ENCODE measurements around the gene SLC25A18.

SLC25A18 gene

DNA sequence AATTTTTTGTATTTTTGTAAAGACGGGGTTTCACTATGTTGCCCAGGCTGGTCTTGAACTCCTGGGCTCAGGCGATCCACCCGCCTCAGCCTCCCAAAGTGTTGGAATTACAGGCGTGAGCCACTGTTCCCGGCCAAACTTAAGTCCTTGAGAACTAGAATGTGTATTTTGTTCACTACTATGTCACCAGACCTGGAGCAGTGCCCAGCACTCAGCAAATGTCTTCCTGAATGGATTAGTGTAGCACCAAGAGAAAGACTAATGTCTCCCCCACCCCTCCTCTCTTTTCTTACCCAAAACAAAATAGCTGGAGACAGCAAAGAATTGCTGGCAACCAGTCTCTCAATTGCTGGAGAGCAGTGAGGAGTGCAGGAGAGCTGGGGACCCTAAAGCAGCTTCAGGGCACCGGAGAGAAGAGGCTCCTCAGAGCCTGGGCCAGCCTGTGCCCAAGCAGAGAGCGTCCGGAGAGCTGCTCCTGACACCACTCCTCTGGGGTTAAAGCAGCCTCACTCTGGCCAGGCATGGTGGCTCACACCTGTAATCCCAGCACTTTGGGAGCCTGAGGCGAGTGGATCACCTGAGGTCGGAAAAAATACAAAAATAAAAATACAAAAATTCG, 14.9 kb downstream of the SLC25A18 start:
- in situ Hi-C loops (cut with MboI; ENCODE audit: low sequenced_read_pairs, unreplicated experiment): no loop called here
- no peak for DNase-seq (ENCODE audit: low spot score)
- TF ChIP-seq, protein P1, sequence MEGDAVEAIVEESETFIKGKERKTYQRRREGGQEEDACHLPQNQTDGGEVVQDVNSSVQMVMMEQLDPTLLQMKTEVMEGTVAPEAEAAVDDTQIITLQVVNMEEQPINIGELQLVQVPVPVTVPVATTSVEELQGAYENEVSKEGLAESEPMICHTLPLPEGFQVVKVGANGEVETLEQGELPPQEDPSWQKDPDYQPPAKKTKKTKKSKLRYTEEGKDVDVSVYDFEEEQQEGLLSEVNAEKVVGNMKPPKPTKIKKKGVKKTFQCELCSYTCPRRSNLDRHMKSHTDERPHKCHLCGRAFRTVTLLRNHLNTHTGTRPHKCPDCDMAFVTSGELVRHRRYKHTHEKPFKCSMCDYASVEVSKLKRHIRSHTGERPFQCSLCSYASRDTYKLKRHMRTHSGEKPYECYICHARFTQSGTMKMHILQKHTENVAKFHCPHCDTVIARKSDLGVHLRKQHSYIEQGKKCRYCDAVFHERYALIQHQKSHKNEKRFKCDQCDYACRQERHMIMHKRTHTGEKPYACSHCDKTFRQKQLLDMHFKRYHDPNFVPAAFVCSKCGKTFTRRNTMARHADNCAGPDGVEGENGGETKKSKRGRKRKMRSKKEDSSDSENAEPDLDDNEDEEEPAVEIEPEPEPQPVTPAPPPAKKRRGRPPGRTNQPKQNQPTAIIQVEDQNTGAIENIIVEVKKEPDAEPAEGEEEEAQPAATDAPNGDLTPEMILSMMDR (IDR thresholded peaks at IDR 0.05; ENCODE audit: borderline replicate concordance, control extremely low read depth, extremely low read depth, insufficient read depth, missing control alignments): no peak

DNA sequence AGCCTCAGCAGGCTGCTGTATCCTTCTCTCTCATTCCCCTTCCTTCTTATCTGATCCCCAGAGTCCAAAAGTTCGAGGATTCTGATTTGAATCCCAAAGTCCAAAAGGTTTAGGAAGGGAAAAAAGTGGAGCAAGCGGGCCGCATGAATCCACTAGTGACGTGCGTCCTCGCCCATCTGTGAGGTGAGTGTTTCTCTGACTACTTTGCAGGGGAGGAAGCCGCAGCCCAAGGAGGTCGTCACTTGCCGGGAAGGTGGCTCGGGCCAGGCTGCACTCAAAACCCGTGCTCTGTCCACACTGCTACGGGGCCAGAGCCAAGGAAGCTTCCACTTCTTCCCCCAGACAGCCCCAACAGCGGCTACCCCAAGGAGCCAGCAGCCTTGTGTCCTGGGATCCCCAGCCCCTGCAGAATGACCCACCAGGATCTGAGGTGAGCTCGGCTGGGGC, 16.3 kb downstream of the SLC25A18 start:
- TF ChIP-seq, protein P1 (IDR thresholded peaks at IDR 0.05; ENCODE audit: borderline replicate concordance, control extremely low read depth, extremely low read depth, insufficient read depth, missing control alignments): no peak
- DNase-seq (ENCODE audit: low spot score): no peak
- in situ Hi-C loops (cut with MboI; ENCODE audit: low sequenced_read_pairs, unreplicated experiment): no loop called here

DNA sequence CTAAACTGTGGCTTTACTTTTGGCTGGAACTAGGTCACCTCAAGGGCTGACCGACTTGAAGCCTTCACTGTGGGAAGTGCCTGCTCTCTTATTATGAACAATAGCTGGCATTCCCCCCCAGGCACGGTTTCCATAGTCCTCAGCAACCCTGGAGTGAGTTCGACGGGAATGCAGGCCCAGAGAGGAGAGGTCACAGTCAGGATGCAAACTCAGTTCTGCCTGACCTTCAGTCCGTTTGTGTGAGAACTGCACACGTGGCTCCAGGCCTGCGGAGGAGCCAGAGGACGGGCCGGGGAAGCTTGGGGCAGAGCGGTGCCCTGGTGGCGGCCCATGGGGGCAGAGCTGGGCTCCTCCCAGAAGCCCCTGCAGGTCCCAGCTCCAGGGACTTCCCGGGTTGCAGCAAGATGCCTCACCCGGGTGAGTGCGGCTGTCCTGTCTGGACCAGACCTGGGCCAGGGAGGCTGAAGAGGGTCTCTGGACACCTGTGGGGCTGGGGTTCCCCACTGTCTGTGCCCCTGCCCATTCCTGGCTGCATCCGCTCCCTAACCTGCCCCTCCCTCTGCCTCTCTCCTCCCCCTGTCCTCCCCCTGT, 17.2 kb downstream of the SLC25A18 start:
- TF ChIP-seq, protein P1 (IDR thresholded peaks at IDR 0.05; ENCODE audit: borderline replicate concordance, control extremely low read depth, extremely low read depth, insufficient read depth, missing control alignments): no peak
- in situ Hi-C loops (cut with MboI; ENCODE audit: low sequenced_read_pairs, unreplicated experiment): no loop called here
- DNase-seq (ENCODE audit: low spot score): peak; percentile 17

DNA sequence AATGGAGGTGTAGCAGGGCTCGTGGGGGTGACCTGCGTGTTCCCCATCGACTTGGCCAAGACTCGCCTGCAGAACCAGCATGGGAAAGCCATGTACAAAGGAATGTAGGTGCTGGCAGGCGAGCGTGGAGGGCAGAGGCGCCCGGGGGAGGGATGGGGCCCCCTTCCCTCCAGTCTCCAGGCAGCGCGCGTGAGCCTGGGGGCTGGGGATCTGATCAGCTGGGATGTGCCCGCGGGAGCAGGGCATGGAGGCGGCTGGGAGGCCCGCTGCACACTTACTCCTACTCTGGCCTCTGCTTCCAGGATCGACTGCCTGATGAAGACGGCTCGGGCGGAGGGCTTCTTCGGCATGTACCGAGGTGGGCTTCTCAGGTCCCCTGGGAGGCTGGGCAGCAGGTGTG, 17.8 kb downstream of the SLC25A18 start:
- peak; percentile 31 for DNase-seq (ENCODE audit: low spot score)
- in situ Hi-C loops (cut with MboI; ENCODE audit: low sequenced_read_pairs, unreplicated experiment): no loop called here
- TF ChIP-seq, protein P1 (IDR thresholded peaks at IDR 0.05; ENCODE audit: borderline replicate concordance, control extremely low read depth, extremely low read depth, insufficient read depth, missing control alignments): no peak

DNA sequence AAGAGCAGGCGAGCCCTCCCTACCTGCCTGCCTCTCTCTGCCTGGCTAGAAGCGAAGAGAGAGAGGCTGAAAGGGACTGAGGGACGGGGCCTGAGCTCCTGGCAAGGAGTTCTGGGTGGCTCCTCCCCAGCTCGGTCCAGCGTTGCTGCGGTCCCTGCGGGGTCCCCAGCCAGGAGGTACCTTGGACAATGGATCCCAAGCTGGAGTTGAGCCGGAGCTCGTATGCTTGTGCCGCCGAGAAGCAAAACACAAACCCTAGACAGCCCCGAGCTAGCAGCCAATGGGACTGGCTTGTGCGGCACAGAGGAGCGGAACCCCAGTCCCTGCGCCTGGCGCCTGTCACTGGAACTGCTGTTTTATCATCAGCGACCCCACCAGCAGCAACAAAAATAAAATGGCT, 18.3 kb downstream of the SLC25A18 start:
- TF ChIP-seq, protein P1 (IDR thresholded peaks at IDR 0.05; ENCODE audit: borderline replicate concordance, control extremely low read depth, extremely low read depth, insufficient read depth, missing control alignments): no peak
- DNase-seq (ENCODE audit: low spot score): peak; percentile 21
- in situ Hi-C loops (cut with MboI; ENCODE audit: low sequenced_read_pairs, unreplicated experiment): no loop called here

DNA sequence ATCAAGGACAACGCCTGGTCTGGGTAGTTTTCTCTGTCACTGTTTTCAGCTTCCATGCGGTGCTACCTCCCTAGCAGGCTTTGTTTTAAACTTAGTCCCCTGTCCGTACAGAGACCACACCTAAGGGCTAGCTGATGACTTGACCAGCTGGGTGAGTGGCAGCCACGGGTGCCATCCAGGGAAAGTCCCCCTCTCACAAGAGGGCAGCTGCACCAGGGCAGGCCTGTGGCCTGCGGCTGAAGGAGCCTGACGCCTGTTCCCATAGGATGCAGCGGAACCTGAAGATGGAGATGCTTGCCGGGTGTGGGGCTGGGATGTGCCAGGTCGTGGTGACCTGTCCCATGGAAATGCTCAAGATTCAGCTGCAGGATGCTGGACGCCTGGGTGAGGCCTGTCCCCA, 19.9 kb downstream of the SLC25A18 start:
- no peak for DNase-seq (ENCODE audit: low spot score)
- TF ChIP-seq, protein P1 (IDR thresholded peaks at IDR 0.05; ENCODE audit: borderline replicate concordance, control extremely low read depth, extremely low read depth, insufficient read depth, missing control alignments): no peak
- in situ Hi-C loops (cut with MboI; ENCODE audit: low sequenced_read_pairs, unreplicated experiment): no loop called here
